GM19463 (cell line): ENCODE results near the gene SNX5.
"Not testable (repeated sequence)": the region's sequence is repeated elsewhere in the genome, so short reads cannot be mapped to it uniquely, and the experiment has no call there.

ENCODE experiments used
- ATAC-seq: cut with Tn5 transposase; IDR thresholded peaks from one replicate; pipeline ENCODE4 v1.9.1; 2021; ENCODE audit warnings: mild to moderate bottlenecking, moderate library complexity; ENCODE audit not compliant: unreplicated experiment

Gene SNX5

DNA sequence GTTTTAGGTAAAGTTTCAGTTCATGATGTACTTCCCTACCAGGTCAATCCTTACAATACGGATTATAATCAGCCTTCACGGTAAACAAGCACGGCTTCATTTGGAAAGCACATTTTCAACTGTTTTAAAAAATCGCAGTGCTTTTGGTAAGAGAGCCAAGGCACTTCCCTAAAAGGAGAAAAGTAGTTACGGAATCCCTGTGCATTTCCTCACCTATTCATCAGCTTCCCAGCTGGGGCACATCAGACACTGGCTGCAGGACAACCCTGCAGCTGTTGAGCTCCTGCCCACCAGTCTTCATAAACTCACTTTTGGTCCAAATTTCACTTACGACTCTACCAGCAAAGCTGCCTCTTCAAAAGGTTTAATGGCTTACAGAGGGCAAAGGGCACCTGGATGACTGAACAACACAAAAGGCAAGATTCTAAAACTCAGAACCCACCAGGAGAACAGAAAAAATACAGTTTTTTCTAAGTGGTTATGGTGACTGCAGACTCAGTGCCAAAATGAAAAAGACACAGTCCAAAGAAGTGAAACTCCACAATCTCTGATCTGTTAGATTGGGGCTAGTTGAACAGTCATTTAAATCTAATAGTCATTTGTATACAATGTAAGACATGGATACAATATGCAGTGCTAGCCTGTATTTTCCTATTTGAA, 7.5 kb downstream of the SNX5 start:
- ATAC-seq, result peak; percentile 27

GRCh38 chr20:17960400-17960885, 8.2 kb downstream of the SNX5 start:
- not testable (repeated sequence) for ATAC-seq

DNA sequence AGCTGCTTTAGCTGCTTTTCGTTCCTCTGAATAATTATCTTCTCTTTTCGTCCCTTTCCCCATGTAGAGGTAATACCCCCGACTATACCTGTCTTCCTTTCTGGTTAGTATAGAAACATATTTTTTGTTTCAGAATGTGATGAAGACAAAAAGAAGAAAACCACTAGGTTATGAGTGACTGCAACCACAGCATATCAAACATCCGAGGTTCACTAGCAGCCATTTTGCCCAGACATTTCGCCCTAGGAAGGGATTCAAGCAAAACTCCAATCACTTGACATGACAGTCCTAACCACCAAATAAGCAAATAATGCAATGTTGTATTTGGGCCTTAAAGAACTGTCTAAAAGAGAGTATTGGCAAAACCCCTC, 9.4 kb downstream of the SNX5 start:
- peak; percentile 13 for ATAC-seq

- no peak for ATAC-seq
Observed at GRCh38 chr20:17958373-17959256, 10.0 kb downstream of the SNX5 start.

DNA sequence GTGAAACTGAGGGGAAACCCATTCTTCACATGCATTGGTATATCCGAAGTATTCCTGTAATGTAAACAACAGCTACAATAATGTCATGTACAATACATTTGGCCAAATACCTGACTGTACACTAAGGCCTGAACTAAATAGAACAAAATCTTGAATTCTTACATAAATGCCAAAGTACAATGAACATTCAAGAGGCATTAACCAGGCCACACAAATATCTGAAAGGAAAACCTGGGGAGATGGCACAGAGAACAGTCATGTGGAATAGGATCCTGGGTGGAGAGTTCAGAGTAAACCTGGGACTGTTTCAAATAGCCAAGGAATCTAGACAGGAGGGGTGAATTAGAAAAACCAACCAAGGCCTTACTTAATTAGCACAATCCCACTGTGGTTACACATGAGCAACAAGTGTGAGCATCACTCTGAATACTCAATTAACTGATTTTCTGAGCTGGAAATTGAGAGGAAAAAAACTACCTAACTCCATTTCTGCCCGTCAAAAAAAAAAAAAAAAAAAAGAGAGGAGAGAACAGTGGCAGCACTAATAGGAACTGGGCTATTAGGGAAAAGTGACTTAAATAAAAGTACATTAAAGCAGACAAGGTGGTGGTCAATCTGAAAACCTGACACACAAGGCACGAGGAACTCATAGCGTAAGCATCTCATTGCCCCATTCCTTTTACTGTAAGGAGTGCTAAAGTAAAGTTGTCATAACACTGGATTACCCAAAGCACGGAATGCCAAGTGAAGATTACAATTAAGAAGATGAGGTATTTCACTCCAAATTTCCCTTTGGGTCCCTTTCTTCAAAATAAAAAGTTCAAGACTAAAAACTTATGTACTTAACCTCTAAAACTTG, 10.9 kb downstream of the SNX5 start:
- ATAC-seq, result no peak

DNA sequence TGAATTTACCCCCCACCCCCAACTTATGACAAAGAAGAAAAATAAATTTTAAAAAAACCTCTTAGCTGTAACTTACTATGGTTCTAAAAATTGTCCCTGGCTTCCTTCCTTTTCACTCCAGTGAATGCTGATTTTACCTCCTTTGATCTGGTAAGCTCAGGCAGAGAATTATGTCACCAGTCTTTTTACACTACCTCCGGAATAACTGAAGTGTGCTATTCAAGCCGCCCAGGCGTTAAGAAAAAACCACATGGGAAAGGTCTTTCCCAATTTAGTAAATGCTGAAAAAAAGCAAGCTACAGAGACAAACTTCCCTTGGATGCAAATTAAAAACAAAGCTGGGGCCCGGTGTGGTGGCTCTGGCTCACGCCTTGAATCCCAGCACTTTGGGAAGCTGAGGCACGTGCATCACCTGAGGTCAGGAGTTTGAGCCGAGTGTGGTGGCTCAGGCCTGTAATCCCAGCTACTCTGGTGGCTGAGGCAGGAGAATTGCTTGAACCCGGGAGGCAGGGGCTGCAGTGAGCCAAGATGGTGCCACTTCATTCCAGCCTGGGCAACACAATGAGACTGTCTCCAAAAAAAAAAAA, 12.4 kb downstream of the SNX5 start:
- ATAC-seq, result no peak

- no peak for ATAC-seq
Observed at GRCh38 chr20:17955302-17955701, 13.3 kb downstream of the SNX5 start.

DNA sequence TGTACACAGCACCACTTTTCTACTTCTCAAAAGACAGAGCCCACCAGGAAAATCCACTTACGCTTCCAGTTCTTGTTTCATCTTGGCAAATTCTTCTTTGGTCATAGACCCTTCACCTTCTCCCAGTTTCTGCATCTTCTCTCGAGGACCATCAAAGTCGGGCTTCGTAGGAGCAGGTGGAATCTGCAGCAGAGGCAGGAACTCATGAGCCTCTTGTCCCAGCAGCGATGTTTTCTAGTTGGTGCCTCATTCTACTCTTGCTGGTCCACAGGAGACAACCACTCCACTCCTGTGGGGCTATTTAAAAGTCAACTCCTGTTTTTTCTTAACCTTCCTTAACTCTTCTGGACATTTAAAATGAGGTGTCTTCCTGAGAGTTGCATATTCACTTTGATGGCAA, 14.7 kb downstream of the SNX5 start:
- no peak for ATAC-seq

DNA sequence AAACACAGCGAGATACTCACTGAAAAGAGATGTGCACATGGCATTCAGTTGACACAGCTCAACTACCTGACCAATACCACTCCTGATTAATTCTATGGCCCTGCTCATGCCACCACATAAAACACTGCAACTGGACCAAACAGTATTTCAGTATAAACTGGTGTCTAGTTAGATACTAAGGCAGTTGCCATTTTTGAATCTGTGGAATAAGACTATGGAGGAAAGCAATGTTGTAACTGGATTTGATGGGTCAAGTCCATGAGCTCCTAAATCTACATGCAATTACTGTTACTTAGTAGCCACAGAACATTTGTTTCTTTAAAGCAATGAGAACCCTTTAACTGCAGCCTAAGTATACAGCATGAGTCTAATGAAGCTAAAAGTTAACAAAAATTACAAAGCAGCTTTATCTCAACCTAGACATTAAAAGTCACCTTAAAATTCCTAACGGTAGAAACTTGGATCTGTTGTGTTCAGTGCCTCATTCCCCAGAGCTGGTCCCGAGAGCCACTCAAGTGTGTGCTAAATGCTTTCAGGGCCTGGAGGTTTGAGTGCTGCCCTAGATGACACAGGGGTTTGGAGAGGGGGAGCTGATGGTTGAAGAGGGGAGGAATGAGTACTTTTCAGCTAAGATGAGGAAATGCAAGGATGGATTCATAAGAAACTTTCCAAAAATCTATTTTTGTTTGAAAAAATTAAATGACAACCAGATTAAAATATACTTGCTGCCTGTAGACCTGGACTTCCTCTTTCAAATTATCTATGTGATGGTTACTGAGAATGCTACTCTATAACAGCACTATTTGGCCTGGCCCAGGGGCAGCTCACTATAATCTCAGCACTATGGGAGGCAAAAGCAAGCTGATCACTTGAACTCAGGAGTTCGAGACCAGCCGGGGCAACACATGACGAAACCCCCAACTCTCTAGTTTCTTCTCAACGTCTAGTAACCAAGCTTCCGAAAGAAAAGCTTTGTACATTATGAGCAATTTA, 15.6 kb downstream of the SNX5 start:
- no peak for ATAC-seq

GRCh38 chr20:17951323-17951722, 17.3 kb downstream of the SNX5 start:
- ATAC-seq, result no peak

GRCh38 chr20:17950670-17951069, 17.9 kb downstream of the SNX5 start:
- no peak for ATAC-seq

DNA sequence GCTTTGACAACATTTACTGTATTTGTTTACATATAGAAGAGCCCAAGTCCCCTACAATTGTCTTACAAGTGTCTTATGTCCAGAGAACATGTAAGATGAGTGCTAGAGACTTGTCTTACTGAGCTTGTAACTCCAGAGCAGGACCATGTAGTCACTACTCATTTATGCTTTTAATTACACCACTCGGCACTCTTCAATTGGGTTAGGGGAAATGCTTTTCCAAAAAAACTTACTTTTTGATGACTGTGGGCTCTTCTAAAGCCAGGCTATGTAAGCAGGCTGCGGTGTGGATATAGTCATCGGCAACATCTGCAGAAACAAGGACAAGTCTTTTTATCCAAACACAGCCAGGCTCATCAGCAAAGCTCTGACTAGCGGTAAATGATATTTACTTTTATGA, 18.7 kb downstream of the SNX5 start:
- no peak for ATAC-seq

DNA sequence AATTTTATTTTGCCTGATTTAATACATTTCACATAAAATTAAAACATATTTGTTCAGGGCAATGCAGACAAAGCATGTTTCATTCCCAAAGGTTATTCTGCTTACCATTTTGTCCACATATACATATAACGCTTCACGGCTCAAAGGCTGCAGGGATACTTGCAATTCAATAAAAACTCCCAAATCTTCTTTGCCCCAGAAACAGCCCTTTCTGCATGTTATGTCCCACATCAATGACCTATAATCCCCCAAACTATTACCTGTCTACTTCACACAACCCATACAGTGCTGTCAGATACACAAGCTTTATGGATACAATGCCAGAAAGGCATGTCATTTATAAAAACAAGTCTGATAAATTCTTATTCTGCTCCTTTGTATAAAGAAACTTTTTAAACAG, 20.2 kb downstream of the SNX5 start:
- no peak for ATAC-seq

DNA sequence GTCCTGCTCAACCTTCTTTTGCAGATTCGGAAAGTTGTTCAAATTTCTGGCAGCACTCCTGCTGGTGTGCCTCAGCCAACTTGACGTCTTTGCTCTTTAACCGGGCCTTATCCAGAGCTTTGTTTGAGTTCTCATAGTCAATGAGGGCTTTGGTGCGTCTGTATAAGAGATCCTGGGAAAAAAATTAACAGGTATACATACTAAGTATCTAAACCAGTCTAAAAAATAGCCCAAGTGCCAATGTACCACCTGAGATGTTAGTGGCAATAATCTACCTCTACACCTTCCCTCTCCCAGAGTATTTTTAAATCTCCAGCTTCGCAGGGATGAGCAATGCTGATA, 21.1 kb downstream of the SNX5 start:
- no peak for ATAC-seq

DNA sequence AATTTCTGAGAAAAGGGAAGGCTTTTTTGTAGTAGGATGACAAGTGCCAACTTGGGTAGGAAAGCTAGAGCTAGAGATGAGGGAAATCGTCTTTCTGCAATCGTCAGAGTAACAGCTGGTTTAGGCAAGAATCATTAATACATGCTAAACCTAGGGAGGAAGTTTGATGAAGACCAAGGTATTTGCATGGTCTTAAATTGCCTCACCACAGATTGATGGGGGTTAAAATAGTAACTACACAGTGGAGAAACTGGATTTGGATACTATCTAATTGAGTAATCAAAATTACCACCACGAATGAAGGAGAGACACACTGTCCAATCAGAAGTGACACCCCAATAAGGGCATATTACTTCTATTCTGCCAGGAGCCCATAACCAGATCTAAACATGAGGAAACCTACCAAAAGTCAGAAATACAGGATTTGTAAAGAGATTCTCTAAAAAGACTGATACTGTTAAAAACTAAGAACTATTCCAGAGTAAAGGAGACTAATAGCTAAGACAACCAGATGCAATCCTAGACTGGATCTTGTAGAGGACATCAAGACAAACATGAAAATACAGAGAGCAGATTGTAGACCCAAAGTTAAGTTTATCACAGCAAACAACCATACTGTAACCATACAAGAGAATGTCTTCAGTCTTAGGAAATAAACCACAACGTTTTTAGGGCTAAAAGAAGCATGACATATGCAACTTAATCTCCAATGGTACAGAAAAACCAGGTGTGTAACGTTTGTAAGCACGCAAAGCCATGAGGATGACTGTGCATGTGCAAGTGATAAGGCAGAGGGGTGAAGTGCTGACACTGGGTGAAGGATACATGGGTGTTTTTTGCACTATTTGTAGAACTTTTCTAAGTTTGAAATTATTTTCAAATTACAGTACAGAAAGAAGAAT, 21.8 kb downstream of the SNX5 start:
- no peak for ATAC-seq

- ATAC-seq, result no peak
Observed at GRCh38 chr20:17946040-17946439, 22.6 kb downstream of the SNX5 start.

DNA sequence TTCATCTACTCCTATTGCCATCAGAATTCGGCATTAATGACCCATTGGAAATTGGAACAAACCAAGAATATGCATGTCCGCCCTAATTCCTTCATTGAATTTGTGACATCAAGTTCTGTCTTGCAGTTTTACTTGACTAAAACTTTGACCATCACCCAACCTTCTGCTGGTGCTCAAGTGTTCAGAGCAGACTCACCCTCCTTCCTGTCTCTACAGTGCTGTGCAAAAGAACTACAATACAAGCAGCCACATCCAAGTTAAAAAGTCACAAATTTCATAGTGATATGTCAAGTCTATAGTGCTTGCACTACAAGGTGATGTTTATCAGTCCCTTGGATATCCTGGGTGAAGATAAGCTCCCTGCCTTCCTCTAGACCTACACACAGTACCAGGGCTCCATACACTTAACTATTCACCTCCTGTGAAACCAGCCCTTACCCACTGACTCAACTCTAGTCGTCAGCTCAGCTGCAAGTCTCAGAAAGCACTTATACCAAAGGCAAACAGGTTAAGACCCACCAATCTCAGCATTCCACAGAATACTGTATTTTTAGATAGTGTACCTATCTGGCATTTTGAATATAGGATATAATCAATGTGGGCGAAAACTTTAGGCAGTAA, 23.6 kb downstream of the SNX5 start:
- no peak for ATAC-seq

GRCh38 chr20:17943343-17943742, 25.3 kb downstream of the SNX5 start:
- ATAC-seq, result peak; percentile 65
